GM21360 (cell line): ENCODE measurements around the gene PLCB2.

Experiments
- ATAC-seq: cut with Tn5 transposase; IDR thresholded peaks from one replicate; pipeline ENCODE4 v1.9.1; 2021; ENCODE audit warnings: mild to moderate bottlenecking, moderate library complexity; ENCODE audit not compliant: unreplicated experiment

Gene PLCB2, protein sequence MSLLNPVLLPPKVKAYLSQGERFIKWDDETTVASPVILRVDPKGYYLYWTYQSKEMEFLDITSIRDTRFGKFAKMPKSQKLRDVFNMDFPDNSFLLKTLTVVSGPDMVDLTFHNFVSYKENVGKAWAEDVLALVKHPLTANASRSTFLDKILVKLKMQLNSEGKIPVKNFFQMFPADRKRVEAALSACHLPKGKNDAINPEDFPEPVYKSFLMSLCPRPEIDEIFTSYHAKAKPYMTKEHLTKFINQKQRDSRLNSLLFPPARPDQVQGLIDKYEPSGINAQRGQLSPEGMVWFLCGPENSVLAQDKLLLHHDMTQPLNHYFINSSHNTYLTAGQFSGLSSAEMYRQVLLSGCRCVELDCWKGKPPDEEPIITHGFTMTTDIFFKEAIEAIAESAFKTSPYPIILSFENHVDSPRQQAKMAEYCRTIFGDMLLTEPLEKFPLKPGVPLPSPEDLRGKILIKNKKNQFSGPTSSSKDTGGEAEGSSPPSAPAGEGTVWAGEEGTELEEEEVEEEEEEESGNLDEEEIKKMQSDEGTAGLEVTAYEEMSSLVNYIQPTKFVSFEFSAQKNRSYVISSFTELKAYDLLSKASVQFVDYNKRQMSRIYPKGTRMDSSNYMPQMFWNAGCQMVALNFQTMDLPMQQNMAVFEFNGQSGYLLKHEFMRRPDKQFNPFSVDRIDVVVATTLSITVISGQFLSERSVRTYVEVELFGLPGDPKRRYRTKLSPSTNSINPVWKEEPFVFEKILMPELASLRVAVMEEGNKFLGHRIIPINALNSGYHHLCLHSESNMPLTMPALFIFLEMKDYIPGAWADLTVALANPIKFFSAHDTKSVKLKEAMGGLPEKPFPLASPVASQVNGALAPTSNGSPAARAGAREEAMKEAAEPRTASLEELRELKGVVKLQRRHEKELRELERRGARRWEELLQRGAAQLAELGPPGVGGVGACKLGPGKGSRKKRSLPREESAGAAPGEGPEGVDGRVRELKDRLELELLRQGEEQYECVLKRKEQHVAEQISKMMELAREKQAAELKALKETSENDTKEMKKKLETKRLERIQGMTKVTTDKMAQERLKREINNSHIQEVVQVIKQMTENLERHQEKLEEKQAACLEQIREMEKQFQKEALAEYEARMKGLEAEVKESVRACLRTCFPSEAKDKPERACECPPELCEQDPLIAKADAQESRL

DNA sequence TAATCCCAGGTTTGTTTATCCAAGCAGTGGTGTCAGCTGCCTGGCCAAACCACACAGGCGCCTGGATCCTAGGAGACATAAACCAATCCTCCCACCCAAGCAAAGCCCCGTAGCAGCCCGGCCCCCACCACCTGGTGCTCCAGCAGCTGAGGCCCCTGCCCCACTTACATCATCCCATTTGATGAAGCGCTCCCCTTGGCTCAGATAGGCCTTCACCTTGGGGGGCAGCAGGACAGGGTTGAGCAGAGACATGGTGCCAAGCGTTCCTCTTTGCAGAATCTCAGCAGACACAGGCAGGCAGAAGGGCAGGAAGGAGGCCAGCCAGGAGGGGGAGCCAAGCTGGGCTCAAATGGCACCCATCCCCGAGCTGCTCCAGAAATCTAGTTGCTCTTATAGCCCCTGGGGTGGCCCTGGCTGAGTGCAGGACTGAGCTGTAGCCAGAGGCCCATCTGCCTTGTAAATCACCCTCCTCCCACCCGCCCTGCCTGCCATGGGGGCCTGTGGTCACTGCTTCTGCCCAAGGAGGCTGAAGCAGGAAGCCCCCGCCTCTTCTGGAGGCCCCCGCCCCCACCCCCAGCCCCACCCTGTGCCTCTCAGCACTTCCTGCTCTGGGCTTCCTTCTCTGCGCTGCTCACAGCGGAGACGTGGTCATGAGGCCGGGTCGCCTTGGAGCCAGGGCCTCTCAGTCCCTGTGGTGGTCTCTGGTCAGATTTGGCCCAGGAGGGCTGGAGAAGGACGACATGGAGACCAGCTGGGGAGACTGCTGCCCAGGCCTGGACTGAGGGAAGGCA is at the start of gene PLCB2:
Gene PLCB2 (minus strand): TSS at position 515 of the 791 bp plus-strand sequence. CDS start 263 bp downstream, at position 252.
- ATAC-seq: no peak

- ATAC-seq: no peak
Observed at GRCh38 chr15:40357246-40357645, 49.5 kb upstream of the PLCB2 start.

DNA sequence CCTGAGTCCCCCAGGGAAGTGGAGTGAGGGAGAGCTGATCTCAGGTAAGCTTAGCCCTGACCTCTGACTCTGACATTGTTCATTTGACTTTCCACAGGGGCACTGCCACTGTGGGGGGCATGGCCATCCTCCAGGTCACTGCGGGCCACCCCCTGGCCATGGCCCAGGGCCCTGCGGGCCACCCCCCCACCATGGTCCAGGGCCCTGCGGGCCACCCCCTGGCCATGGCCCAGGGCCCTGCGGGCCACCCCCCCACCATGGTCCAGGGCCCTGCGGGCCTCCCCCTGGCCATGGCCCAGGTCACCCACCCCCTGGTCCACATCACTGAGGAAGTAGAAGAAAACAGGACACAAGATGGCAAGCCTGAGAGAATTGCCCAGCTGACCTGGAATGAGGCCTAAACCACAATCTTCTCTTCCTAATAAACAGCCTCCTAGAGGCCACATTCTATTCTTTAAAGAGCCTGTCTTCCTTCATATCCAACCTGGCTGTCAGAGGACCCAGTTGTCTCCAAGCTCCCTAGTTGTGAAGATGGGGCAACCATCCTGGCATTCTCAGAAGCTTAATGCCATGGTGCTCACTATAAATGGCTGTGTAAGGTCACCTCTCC is 48.3 kb upstream of the PLCB2 start:
- ATAC-seq: no peak

DNA sequence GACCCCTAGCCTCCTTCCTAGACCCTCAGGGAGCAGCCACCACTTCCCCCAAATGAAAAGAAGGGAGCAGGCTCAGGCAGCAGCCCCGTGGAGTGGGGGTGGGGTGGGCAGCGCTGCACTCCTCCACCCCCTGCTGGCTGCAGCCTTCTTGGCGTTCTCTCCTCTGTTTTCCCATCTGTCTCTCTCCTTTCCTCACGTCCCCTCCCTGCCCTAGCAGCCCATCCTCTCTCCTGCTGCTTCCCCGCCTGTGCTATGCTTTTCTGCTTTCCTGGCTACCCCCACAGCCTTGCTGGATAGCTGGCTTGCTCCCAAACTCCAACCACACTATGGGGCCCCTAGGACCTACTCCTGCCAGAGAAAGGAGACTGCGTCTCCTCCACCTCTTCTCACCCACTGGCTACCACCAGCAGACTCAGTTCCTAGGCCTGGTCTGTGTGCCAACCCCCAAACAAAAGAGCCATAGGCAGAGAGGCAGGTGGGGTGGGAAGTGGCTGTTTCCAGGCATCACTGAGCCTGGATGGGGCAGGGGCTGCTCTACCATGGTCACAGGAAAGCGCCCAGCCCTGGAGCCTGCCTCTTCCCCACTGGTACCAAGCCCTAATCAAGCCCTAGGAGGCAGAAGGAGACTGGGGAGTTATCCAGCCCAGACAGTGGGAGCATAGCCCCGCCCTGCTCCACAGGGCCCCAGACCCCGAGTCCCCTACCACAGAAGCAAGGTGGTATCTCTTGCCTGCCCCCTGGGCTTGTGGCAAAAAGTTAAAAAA is 46.9 kb upstream of the PLCB2 start:
- ATAC-seq: no peak

DNA sequence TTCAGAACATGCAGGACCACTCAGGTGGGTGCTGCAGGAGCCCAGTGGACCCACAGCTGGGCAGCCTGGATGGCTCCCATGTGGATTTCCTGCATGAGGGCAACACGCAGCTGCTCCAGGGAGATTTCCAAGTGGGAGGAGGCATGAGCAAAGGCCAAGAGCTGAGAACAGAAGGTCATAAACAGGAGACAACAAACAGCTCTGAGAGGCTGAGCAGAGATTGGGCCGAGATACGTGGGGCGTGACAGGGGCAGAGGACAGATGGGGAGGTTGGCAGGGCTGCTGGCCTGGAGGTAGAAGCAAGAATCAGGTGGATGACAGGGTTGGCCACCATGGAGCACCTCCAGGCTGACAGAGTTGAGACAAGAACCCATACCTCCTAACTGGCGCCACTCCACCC is 46.0 kb upstream of the PLCB2 start:
- ATAC-seq: no peak

GRCh38 chr15:40352281-40352901 is 44.7 kb upstream of the PLCB2 start:
- no peak for ATAC-seq

- ATAC-seq: no peak
Observed at GRCh38 chr15:40349163-40349562, 41.4 kb upstream of the PLCB2 start.

DNA sequence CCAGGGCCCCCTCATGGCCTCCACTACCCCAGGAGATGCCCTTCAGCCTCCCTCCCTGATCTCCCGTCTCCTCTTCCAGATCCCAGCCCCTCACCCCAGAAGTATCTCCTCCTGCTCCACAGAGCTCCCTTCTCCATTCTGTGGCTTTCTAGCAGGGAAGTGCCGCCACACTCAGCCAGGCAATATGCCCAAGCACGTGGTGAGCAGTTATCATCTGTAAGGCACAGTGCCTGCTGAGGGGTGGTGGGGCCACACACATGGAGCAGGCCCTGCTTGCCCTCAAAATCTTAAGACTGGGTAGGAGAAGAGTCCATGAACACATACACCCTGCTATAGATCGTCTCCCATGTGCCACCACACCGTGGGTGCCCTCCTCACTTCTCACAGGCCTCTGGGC is 40.7 kb upstream of the PLCB2 start:
- ATAC-seq: no peak

DNA sequence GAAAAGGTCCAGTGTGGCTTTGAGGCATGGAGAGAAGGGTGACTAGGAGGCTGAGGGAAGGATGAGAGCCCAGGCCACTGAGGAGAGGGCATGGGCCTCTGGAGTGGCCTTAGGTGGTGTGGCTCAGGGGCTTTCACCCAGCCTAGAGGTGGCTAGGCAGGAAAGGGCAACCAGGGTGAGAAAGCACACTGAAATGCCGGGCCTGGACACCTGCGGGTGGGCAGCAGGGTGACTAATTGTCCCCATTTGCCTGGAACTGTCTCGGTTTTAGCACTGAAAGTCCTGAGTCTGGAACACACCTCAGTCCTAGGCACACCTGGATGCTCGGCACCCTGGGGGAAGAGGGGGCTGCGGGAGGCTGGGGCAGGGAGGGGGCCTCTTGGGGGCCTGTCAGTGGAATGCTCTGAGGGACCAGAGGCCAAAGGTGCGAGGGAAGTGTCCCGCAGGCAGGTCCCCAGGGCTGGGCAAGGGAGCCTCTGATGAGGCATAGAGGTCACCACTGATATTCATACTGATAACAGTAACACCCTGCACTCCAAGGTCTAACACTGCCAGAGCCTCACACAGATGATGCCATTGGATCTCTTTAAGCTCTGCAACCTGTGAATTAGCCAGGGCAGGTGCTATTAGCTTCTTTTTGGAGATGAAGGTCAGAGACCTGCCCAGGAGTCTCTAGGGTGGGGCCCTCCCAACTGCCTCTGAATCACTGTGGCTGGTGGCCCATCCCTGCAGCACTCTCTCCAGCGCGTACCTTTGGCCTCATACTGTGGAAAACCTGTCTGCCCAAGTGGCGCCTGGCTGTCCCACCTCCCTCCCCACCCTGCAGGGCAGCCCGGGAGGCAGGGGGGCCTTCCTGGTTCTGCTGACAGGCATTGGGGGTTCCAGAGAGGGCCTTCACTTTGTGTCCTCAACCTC is 40.1 kb upstream of the PLCB2 start:
- ATAC-seq: no peak

DNA sequence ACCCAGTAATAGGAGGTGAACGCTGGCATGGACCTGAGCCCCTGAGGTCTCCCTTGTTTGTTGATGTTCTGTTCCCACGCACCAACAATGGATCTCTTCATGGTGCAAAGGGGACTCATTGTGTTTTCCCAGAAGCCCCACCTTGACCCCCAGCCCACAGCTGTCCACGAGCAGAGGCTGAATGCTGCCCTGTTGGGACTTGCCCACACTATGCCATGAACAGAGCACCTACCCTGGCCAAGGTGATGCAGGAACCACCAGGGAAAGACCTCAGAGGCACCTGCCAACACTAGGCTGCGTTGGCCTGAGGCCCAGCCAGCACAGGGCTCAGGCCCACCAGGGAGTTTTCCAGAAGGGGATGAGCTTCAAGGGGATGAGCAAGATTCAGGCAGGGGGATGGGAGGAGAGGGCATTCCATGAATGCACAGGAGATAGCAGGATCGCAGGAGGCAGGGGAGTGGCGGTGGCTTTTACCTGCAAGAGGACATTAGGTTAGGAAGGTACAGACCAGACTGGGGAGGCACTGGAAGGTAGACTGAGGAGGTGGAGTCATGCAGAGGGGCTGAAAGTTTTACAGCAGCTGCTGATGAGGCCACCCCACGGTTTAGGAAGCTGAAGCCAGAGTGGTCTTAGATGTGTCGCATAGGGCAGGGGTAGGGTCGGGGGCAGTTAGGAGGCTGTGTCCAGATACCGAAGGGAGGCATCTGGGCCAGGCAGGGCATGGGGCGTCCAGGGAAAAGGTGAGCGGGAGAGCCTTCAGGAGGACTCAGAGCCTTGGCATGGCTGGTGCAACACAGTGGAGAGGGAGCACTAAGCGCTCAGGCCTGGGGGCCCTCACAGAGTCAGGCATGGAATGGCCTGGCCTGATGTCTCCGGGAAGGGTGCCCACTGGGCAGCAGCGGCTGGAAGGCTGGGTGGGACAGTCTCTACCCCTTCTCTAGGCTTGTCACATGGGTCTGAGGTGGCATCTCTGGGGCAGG is 39.1 kb upstream of the PLCB2 start:
- ATAC-seq: no peak

DNA sequence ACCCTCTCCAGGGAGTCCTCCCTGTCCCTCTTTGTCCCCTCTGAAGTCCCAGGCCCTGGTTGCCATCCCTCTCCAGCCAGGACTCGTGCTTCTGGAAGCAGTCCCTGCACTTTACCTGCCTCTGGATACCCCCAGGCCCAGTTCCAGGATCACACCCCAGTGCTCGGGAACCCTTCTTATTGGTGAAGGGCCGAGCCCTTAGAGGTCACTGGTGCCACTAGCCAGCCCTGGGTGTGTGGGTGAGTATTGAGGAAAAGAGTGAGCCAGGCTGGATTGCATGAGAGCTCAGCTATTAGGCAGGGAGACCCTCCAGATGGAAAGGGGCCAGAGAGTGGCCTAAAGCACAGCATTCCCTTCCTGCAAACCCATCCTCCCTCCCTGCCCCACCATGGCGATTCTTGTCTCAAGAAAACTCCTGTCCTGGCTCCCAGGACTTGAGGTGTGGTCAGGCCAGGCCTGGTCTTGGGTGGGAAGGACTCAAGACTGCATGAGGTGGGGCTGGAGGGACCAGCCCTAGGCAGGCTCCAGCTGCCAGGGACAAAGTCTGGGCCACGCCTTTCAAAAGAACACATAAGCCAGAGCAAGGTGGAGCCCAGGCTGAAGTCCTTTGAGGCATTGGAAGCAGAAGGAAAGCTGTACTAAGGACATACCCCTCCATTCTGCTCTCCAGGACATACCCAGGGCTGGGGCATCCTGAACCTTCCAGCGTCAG is 38.3 kb upstream of the PLCB2 start:
- no peak for ATAC-seq

GRCh38 chr15:40345225-40345866 is 37.6 kb upstream of the PLCB2 start:
- ATAC-seq: no peak

DNA sequence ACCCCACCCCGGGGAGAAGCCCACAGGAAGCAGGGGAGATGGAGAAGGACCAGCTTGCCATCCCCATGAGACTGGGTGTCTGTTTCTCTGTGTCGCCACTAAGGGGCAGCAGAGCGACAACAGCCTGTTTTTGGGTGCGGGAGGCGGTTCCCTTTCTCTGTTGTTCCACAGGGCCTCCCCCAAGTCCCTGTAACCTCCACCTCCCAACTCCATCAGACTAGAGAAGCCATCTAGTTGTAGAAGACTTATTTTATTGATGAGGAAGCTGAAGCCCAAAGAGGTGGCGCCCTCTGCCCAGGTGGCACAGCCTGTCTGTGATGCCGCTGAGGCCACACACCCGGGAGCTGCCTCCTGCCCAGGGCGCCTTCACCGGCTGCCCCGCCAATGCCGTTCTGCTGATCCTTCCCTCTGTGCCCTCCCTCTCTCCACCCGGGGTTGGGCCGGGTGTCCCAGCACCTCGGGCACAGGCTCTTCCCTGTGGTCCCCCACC is 36.9 kb upstream of the PLCB2 start:
- no peak for ATAC-seq

GRCh38 chr15:40344217-40344616 is 36.5 kb upstream of the PLCB2 start:
- no peak for ATAC-seq

GRCh38 chr15:40343512-40343911 is 35.8 kb upstream of the PLCB2 start:
- no peak for ATAC-seq
